ENCODE measurements around the gene PLP2.

GRCh38 chrX:49206543-49206942 lies 34.8 kb downstream of the PLP2 start:
- TF ChIP-seq, protein P1, sequence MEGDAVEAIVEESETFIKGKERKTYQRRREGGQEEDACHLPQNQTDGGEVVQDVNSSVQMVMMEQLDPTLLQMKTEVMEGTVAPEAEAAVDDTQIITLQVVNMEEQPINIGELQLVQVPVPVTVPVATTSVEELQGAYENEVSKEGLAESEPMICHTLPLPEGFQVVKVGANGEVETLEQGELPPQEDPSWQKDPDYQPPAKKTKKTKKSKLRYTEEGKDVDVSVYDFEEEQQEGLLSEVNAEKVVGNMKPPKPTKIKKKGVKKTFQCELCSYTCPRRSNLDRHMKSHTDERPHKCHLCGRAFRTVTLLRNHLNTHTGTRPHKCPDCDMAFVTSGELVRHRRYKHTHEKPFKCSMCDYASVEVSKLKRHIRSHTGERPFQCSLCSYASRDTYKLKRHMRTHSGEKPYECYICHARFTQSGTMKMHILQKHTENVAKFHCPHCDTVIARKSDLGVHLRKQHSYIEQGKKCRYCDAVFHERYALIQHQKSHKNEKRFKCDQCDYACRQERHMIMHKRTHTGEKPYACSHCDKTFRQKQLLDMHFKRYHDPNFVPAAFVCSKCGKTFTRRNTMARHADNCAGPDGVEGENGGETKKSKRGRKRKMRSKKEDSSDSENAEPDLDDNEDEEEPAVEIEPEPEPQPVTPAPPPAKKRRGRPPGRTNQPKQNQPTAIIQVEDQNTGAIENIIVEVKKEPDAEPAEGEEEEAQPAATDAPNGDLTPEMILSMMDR (IDR thresholded peaks at IDR 0.05; ENCODE audit: poor library complexity): no peak
- TF ChIP-seq EZH2phosphoT487 (IDR thresholded peaks at IDR 0.05; ENCODE audit: low read depth, severe bottlenecking, unreplicated experiment) (no peak), EZH2 (IDR thresholded peaks at IDR 0.05; ENCODE audit: borderline replicate concordance) (no peak)
